ENCODE results near the gene ABCG2.

- TF ChIP-seq CTCF (optimal IDR thresholded peaks at IDR 0.05 in 1 of 3, IDR thresholded peaks at IDR 0.05 in 1 of 3, conservative IDR thresholded peaks at IDR 0.05 in 1 of 3; ENCODE audit: extremely low read depth in 1 of 3, insufficient read depth in 2 of 3, low read length in 3 of 3) (no peak), EZH2 (IDR thresholded peaks at IDR 0.05; ENCODE audit: low read length) (no peak)
Observed at GRCh38 chr4:88098993-88099752, 59.3 kb downstream of the ABCG2 start.

All from keratinocyte (primary cell).